RWPE1 (cell line): ENCODE measurements around the gene RIOK1.

Experiments
- CTCF ChIA-PET: fragments of 350-600 bp; sonication (Branson Sonifier 250); formaldehyde crosslinking; extraction: SDS; loops from one replicate; lab custom pipeline; 2021; lab: Yijun Ruan, JAX
- POLR2A ChIA-PET: fragments of 400-600 bp; formaldehyde crosslinking; extraction: SDS; loops from one replicate; lab custom pipeline; 2020; ENCODE audit warnings: antibody characterized with exemption; ENCODE audit not compliant: low non-redundant PET; lab: Yijun Ruan, JAX
- DNase-seq: peaks from one replicate; pipeline ENCODE4 v3.0.0; 2012; ENCODE audit warnings: low spot score
- H3K27ac ChIP-seq: fragments of 450-650 bp; 2 replicates; pipeline ENCODE4 v1.5.1; 2017
- CTCF ChIP-seq: fragments of 450-650 bp; conservative IDR thresholded peaks from 2 replicates; pipeline ENCODE4 v1.5.1; 2017; ENCODE audit warnings: low read depth, mild to moderate bottlenecking

RIOK1 gene

GRCh38 chr6:7367408-7367807, 22.2 kb upstream of the RIOK1 start:
- ChIA-PET POLR2A (no interaction called here), CTCF (interaction anchor here (0.6 kb wide), 1 partner anchor 351 kb away, joined by 5 read pairs; no protein-coding TSS in a partner anchor)
- DNase-seq = no peak
- TF ChIP-seq CTCF = no peak
- no peak overlapping the region for H3K27ac ChIP-seq

- POLR2A ChIA-PET = no interaction called here
- TF ChIP-seq CTCF = no peak
Measured at GRCh38 chr6:7373739-7374138, 15.9 kb upstream of the RIOK1 start.

GRCh38 chr6:7377961-7378360, 11.6 kb upstream of the RIOK1 start:
- TF ChIP-seq CTCF = no peak
- DNase-seq = no peak
- ChIA-PET POLR2A (no interaction called here), CTCF (no interaction called here)
- H3K27ac ChIP-seq = no peak overlapping the region

More at GRCh38 chr6:7373739-7374138, 15.9 kb upstream of the RIOK1 start:
- CTCF ChIA-PET = no interaction called here
- no peak for DNase-seq
- no peak overlapping the region for H3K27ac ChIP-seq

- TF ChIP-seq CTCF = no peak
- no peak overlapping the region for H3K27ac ChIP-seq
- CTCF ChIA-PET = no interaction called here
- POLR2A ChIA-PET = no interaction called here
- DNase-seq = no peak
Measured at GRCh38 chr6:7378740-7379139, 10.9 kb upstream of the RIOK1 start.

- POLR2A ChIA-PET = no interaction called here
- H3K27ac ChIP-seq = no peak overlapping the region
- no peak for TF ChIP-seq CTCF
- DNase-seq = no peak
- CTCF ChIA-PET = no interaction called here
Measured at GRCh38 chr6:7381092-7381491, 8.5 kb upstream of the RIOK1 start.

GRCh38 chr6:7389162-7389450, 502 bp upstream of the RIOK1 start:
- H3K27ac ChIP-seq = peak overlapping the region; percentile 94
- CTCF ChIA-PET = interaction anchor here (0.6 to 0.7 kb wide), 2 partner anchors 9 to 337 kb away, joined by 3 to 4 read pairs; partner anchors contain the start of gene BMP6
- POLR2A ChIA-PET = interaction anchor here (1.0 kb wide), 1 partner anchor 75 kb away, joined by 5 read pairs; no protein-coding TSS in a partner anchor

More at GRCh38 chr6:7389162-7389450, 502 bp upstream of the RIOK1 start:
- no peak for TF ChIP-seq CTCF
- peak; percentile 67 for DNase-seq
